ENCODE measurements around the gene AHCYL2. TPM values are rescaled to one million over a fixed set of nuclear protein-coding genes. Genes with fewer than 3 reads are reported as not detected.

Gene AHCYL2
- total and polyA plus RNA-seq, 2 of the 8 experiments (the other 6 are each of a cell fraction or from before 2014, with no cell fraction given): 20.7 to 25.4 TPM

DNA sequence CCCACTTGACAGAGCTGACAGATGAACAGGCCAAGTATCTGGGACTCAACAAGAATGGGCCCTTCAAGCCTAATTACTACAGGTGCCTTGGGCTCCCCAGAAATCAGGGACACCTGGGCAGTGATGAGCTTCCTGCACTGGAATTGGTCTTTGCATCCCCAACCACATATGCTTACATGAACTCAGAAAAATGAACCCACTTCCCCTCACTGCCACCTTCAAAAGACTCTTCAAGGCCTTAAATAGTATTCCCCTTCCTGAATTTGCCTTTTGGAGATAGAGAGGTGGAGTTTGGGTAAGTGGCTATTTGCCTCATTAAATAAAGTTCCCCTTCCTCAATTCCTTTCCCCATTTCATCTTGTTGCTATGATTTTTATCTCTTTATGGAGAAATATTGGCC lies 201.7 kb downstream of the AHCYL2 start (continued):
- TF ChIP-seq TAF1 (IDR thresholded peaks at IDR 0.05; ENCODE audit: low read depth, low read length) (no peak), SIX5 (IDR thresholded peaks at IDR 0.05; ENCODE audit: low read depth, low read length) (no peak)
- TF ChIP-seq, protein P1, sequence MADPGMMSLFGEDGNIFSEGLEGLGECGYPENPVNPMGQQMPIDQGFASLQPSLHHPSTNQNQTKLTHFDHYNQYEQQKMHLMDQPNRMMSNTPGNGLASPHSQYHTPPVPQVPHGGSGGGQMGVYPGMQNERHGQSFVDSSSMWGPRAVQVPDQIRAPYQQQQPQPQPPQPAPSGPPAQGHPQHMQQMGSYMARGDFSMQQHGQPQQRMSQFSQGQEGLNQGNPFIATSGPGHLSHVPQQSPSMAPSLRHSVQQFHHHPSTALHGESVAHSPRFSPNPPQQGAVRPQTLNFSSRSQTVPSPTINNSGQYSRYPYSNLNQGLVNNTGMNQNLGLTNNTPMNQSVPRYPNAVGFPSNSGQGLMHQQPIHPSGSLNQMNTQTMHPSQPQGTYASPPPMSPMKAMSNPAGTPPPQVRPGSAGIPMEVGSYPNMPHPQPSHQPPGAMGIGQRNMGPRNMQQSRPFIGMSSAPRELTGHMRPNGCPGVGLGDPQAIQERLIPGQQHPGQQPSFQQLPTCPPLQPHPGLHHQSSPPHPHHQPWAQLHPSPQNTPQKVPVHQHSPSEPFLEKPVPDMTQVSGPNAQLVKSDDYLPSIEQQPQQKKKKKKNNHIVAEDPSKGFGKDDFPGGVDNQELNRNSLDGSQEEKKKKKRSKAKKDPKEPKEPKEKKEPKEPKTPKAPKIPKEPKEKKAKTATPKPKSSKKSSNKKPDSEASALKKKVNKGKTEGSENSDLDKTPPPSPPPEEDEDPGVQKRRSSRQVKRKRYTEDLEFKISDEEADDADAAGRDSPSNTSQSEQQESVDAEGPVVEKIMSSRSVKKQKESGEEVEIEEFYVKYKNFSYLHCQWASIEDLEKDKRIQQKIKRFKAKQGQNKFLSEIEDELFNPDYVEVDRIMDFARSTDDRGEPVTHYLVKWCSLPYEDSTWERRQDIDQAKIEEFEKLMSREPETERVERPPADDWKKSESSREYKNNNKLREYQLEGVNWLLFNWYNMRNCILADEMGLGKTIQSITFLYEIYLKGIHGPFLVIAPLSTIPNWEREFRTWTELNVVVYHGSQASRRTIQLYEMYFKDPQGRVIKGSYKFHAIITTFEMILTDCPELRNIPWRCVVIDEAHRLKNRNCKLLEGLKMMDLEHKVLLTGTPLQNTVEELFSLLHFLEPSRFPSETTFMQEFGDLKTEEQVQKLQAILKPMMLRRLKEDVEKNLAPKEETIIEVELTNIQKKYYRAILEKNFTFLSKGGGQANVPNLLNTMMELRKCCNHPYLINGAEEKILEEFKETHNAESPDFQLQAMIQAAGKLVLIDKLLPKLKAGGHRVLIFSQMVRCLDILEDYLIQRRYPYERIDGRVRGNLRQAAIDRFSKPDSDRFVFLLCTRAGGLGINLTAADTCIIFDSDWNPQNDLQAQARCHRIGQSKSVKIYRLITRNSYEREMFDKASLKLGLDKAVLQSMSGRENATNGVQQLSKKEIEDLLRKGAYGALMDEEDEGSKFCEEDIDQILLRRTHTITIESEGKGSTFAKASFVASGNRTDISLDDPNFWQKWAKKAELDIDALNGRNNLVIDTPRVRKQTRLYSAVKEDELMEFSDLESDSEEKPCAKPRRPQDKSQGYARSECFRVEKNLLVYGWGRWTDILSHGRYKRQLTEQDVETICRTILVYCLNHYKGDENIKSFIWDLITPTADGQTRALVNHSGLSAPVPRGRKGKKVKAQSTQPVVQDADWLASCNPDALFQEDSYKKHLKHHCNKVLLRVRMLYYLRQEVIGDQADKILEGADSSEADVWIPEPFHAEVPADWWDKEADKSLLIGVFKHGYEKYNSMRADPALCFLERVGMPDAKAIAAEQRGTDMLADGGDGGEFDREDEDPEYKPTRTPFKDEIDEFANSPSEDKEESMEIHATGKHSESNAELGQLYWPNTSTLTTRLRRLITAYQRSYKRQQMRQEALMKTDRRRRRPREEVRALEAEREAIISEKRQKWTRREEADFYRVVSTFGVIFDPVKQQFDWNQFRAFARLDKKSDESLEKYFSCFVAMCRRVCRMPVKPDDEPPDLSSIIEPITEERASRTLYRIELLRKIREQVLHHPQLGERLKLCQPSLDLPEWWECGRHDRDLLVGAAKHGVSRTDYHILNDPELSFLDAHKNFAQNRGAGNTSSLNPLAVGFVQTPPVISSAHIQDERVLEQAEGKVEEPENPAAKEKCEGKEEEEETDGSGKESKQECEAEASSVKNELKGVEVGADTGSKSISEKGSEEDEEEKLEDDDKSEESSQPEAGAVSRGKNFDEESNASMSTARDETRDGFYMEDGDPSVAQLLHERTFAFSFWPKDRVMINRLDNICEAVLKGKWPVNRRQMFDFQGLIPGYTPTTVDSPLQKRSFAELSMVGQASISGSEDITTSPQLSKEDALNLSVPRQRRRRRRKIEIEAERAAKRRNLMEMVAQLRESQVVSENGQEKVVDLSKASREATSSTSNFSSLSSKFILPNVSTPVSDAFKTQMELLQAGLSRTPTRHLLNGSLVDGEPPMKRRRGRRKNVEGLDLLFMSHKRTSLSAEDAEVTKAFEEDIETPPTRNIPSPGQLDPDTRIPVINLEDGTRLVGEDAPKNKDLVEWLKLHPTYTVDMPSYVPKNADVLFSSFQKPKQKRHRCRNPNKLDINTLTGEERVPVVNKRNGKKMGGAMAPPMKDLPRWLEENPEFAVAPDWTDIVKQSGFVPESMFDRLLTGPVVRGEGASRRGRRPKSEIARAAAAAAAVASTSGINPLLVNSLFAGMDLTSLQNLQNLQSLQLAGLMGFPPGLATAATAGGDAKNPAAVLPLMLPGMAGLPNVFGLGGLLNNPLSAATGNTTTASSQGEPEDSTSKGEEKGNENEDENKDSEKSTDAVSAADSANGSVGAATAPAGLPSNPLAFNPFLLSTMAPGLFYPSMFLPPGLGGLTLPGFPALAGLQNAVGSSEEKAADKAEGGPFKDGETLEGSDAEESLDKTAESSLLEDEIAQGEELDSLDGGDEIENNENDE (IDR thresholded peaks at IDR 0.05; ENCODE audit: insufficient replicate concordance, low read length): no peak
